SK-N-MC (cell line): Measurements from ENCODE around the gene SMURF2.

ENCODE experiments used
- EZH2 ChIP-seq: fragments of 200-600 bp; sonication (generic); IDR thresholded peaks from one replicate; pipeline ENCODE4 v1.6.1; 2017; ENCODE audit warnings: antibody characterized with exemption
- FOXP2 ChIP-seq: optimal IDR thresholded peaks from 2 replicates; pipeline ENCODE3; 2011; ENCODE audit warnings: mild to moderate bottlenecking, moderate library complexity; ENCODE audit not compliant: insufficient read depth; ENCODE audit errors: extremely low read length, control extremely low read depth
- POLR2AphosphoS5 ChIP-seq: IDR thresholded peaks from 2 replicates; pipeline ENCODE4 v1.6.1; 2012; ENCODE audit warnings: mild to moderate bottlenecking, low read depth, low read length, borderline replicate concordance

GRCh38 chr17:64603987-64604386, 58.1 kb downstream of the SMURF2 start:
- TF ChIP-seq EZH2 = no peak
- TF ChIP-seq POLR2AphosphoS5 = no peak
- TF ChIP-seq FOXP2 = no peak
